OCI-LY3 (cell line): ENCODE results near the gene R3HCC1L.

Experiments used
- H2AFZ ChIP-seq: fragments of 200-600, 300-600 bp; shearing (Covaris generic); 2 replicates; pipeline ENCODE4 v1.6.0; 2014; ENCODE audit warnings: antibody characterized with exemption, low read depth, low read length
- H3K27ac ChIP-seq: fragments of 200-600, 300-600 bp; sonication (generic); 2 replicates; pipeline ENCODE4 v1.5.1; 2014; ENCODE audit warnings: mild to moderate bottlenecking, low read length, moderate library complexity, mixed read lengths
- H3K27me3 ChIP-seq: fragments of 200-600, 300-600 bp; sonication (generic); 2 replicates; pipeline ENCODE4 v1.6.1; 2014; ENCODE audit warnings: low read depth, low read length, mixed read lengths
- H3K36me3 ChIP-seq: fragments of 200-600, 300-600 bp; sonication (generic); replicated peaks from 2 replicates; pipeline ENCODE3; 2014; ENCODE audit warnings: low read depth, low read length, mixed read lengths
- H3K4me1 ChIP-seq: fragments of 300-600, 200-600 bp; sonication (generic); 2 replicates; pipeline ENCODE4 v1.6.1; 2014; ENCODE audit warnings: low read length, mixed read lengths
- H3K4me2 ChIP-seq: fragments of 200-600, 300-600 bp; sonication (generic); 2 replicates; pipeline ENCODE4 v1.6.1; 2014; ENCODE audit warnings: low read length, mixed read lengths
- H3K4me3 ChIP-seq: fragments of 300-600, 200-600 bp; sonication (generic); 2 replicates; pipeline ENCODE4 v1.5.1; 2014; ENCODE audit warnings: antibody characterized with exemption, mild to moderate bottlenecking, low read length, moderate library complexity
- H3K79me2 ChIP-seq: fragments of 300-600, 200-600 bp; shearing (Covaris generic); 2 replicates; pipeline ENCODE4 v1.6.1; 2014; ENCODE audit warnings: mild to moderate bottlenecking, low read length, mixed read lengths
- H3K9ac ChIP-seq: fragments of 300-600, 200-600 bp; shearing (Covaris generic); 2 replicates; pipeline ENCODE4 v1.6.0; 2014; ENCODE audit warnings: mild to moderate bottlenecking, low read length, moderate library complexity
- H3K9me3 ChIP-seq: fragments of 200-600, 300-600 bp; shearing (Covaris generic); 2 replicates; pipeline ENCODE4 v1.6.1; 2014; ENCODE audit warnings: low read length, mixed read lengths; ENCODE audit not compliant: insufficient read depth
- H4K20me1 ChIP-seq: fragments of 200-600, 300-600 bp; sonication (generic); 2 replicates; pipeline ENCODE4 v1.6.1; 2016; ENCODE audit warnings: low read length, mixed read lengths; ENCODE audit not compliant: insufficient read depth
- CTCF ChIP-seq: fragments of 200-600, 300-600 bp; sonication (generic); IDR thresholded peaks from 2 replicates; pipeline ENCODE4 v1.5.1; 2014; ENCODE audit warnings: antibody characterized with exemption, low read length, low read depth
- EZH2phosphoT487 ChIP-seq: fragments of 200-600 bp; shearing (Covaris generic); IDR thresholded peaks from 2 replicates; pipeline ENCODE4 v1.6.1; 2018; ENCODE audit warnings: antibody characterized with exemption, mixed run types, low read depth

R3HCC1L gene

GRCh38 chr10:98267069-98267893, 132.8 kb downstream of the R3HCC1L start:
- Histone ChIP-seq H3K4me2 (peak overlapping the region; percentile 74), H3K27me3 (no peaks in the 10 kb centered on the region), H3K9ac (peak overlapping the region; percentile 59; the same call in 1 of the 2 replicates), H3K4me1 (peaks cover 3% of the 10 kb centered on the region; the same call in 1 of the 2 replicates), H3K4me3 (peak overlapping the region; percentile 77), H2AFZ (peak overlapping the region; percentile 65; the same call in 1 of the 2 replicates), H3K9me3 (no peaks in the 10 kb centered on the region), H3K36me3 (no peaks in the 10 kb centered on the region), H3K27ac (no peak overlapping the region), H4K20me1 (no peaks in the 10 kb centered on the region), H3K79me2 (no peaks in the 10 kb centered on the region)
- TF ChIP-seq EZH2phosphoT487 (no peak), CTCF (no peak)

GRCh38 chr10:98267894-98268693, 133.6 kb downstream of the R3HCC1L start, which contains the start of gene LOXL4:
LOXL4 (minus strand) TSS chr10:98268194; CDS start chr10:98263019, 5,175 bp downstream.
- Histone ChIP-seq H3K9me3 (no peaks in the 10 kb centered on the region), H3K4me3 (peak within 1 kb of the TSS; percentile 80), H3K79me2 (no peaks in the 10 kb centered on the region), H3K27me3 (no peaks in the 10 kb centered on the region), H3K4me1 (peaks cover 3% of the 10 kb centered on the region; the same call in 1 of the 2 replicates), H3K36me3 (no peaks in the 10 kb centered on the region), H2AFZ (peak within 1 kb of the TSS; percentile 74), H3K9ac (peak within 1 kb of the TSS; percentile 59), H4K20me1 (no peaks in the 10 kb centered on the region), H3K4me2 (peak within 1 kb of the TSS; percentile 77), H3K27ac (no peak within 1 kb of the TSS)
- no peak for TF ChIP-seq EZH2phosphoT487
- no peak for TF ChIP-seq CTCF

GRCh38 chr10:98268694-98269431, 134.4 kb downstream of the R3HCC1L start:
- H2AFZ ChIP-seq: peak overlapping the region; percentile 74; the same call in 1 of the 2 replicates
- TF ChIP-seq EZH2phosphoT487 (no peak), CTCF (no peak)
- H3K4me1 ChIP-seq: peaks cover 3% of the 10 kb centered on the region; the same call in 1 of the 2 replicates
- no peaks in the 10 kb centered on the region for H3K27me3 ChIP-seq
- peak overlapping the region; percentile 48 for H3K9ac ChIP-seq
- H3K36me3 ChIP-seq: no peaks in the 10 kb centered on the region
- H3K79me2 ChIP-seq: no peaks in the 10 kb centered on the region
- H3K4me2 ChIP-seq: peak overlapping the region; percentile 77
- no peaks in the 10 kb centered on the region for H4K20me1 ChIP-seq
- H3K27ac ChIP-seq: no peak overlapping the region
- peak overlapping the region; percentile 80 for H3K4me3 ChIP-seq
- H3K9me3 ChIP-seq: no peaks in the 10 kb centered on the region
